HS-5 (cell line): ENCODE results near the gene CD19.
"Not testable (repeated sequence)": the region's sequence is repeated elsewhere in the genome, so short reads cannot be mapped to it uniquely, and the experiment has no call there.

Source experiments
- DNase-seq: peaks from one replicate; pipeline ENCODE4 v3.0.0-alpha.2; 2012; ENCODE audit warnings: low read depth

The CD19 gene

DNA sequence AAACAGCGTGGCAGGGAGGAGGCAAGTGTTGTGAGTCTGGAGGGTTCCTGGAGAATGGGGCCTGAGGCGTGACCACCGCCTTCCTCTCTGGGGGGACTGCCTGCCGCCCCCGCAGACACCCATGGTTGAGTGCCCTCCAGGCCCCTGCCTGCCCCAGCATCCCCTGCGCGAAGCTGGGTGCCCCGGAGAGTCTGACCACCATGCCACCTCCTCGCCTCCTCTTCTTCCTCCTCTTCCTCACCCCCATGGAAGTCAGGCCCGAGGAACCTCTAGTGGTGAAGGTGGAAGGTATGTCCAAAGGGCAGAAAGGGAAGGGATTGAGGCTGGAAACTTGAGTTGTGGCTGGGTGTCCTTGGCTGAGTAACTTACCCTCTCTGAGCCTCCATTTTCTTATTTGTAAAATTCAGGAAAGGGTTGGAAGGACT lies at the start of gene CD19:
Gene CD19, plus strand, starts transcription at position 171 of the 425 bp plus-strand sequence. Its CDS starts 30 bp downstream, at position 201.
- no peak for DNase-seq

- no peak for DNase-seq
These were observed 49.1 kb upstream of the CD19 start for GRCh38 chr16:28882551-28883160.

DNA sequence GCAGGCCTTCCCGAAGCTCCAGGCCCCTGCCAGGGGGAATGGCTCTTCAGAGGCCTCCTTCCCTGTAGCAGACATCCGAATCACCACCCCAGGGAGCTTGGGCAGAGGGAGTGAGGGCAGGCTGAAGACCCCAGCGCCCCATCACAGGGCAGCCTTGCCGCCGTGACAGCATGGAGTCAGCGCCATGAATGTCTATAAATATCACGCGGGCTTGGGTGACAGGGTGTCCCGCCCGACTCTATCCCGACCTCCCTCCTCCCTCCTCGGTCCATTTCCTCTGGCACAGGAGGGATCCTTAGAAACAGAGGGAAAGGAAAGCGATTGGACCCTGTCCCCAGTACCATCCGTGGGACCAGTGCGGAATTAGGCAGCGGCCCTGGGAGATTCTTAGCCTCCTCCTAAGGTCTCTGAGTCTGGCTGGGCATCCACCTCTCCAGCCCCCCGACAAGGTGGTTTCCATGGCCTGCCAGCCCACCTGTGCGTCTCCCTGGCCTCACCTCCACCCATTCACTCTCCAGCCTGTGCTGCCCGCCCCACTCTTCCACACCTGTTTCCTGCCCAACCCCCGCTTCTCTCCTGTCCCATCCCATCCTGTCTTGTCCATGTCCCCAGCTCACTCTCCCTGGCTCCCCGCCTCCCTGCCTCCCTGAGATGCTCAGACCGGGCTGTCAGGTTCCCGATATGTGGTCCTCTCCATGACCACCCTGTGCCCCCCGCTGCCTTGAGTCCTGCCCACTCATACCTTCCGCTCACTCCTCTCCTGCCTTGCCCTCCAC lies 48.4 kb upstream of the CD19 start:
- no peak for DNase-seq

- no peak for DNase-seq
These were observed 47.7 kb upstream of the CD19 start for GRCh38 chr16:28884045-28884444.

DNA sequence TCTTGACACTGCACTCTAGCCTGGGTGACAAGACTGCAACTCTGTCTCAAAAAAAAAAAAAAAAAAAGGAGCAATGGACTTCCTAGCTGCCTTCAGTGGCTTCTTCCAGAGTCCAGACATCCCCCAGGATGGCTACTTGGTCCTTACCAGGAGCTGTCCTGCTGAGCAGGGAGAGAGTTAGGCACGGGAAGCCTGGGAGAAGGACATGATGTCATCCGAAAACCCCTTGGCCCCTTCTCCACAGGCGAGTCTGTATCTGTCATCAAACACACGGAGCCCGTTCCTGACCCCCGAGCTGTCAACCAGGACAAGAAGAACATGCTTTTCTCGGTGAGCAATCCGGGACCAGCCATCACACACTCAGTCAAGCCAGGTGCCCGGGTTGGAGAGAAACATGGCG lies 44.8 kb upstream of the CD19 start:
- no peak for DNase-seq

GRCh38 chr16:28890355-28890754 lies 41.4 kb upstream of the CD19 start:
- not testable (repeated sequence) for DNase-seq

DNA sequence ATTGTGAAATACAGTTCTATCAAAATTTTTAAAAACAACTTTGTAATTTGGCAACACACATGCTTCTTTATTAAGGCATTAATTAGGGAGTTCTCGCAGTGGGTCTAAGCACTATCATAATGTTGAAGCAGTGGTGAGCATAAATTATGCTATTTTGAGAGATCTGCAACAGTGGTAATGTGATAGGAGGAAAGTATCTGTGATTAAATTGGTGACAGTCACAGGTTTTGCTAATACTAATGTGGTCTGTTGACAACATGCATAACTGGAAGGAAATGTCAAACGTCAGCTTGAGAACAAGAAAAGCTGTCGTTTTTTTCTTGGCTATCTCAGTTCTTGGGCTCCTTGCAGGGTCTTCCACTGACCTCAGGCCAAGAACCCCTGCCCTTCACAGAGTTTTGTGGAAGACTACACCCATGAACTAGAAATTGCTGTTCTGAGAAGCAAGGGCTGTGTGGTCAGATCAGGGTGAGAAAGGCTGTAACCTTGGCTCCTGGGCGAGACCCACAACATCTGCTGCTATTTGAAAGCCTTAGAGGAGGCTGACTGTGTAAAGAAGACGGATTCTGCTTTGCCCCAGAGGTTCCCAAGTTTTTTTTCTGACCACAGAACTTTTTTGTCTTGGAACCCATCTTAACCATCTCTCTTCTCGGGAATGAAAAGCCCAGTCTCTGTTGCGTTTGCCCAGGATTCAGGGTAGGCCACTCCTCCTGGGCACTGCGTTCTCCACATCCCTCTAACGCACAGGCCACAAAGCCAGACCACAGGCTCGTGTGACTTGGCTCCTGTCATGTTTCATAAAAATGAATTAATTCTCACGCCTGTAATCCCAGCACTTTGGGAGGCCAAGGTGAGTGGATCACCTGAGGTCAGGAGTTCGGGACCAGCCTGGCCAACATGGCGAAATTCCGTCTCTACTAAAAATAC lies 39.5 kb upstream of the CD19 start:
- DNase-seq: no peak

- DNase-seq: no peak
These were observed 38.5 kb upstream of the CD19 start for GRCh38 chr16:28893291-28893690.

DNA sequence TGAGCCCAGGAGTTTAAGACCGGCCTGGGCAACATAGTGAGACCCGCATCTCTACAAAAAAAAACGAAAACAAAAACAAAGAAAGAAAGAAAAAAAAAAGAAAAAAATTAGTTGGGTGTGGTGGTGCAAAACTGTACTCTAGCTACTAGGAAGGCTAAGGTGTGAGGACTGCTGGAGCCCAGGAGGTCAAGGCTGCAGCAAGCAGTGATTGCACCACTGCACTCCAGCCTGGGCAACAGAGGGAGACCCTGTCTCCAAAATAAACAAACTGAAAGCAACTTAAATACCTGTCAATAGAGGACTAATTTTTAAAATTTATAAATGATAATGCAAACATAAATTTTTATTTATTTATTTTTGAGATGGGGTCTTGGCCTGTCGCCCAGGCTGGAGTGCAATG lies 36.2 kb upstream of the CD19 start:
- no peak for DNase-seq

GRCh38 chr16:28897826-28898225 lies 33.9 kb upstream of the CD19 start:
- DNase-seq: no peak

DNA sequence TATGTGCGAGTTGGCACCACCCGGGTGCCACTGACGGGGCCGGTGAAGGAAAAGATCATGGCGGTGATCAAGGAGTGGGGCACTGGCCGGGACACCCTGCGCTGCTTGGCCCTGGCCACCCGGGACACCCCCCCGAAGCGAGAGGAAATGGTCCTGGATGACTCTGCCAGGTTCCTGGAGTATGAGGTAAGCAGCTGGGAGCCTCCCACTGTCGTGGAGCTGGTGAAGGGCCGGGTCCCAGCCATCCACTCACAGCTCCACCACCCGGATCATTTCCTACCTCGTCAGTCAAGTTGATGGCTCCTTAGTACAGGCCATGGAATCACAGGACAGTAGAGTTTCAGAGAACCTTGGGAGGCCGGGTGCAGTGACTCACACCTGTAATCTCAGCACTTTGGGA lies 33.5 kb upstream of the CD19 start:
- no peak for DNase-seq

GRCh38 chr16:28898942-28899341 lies 32.8 kb upstream of the CD19 start:
- DNase-seq: no peak

DNA sequence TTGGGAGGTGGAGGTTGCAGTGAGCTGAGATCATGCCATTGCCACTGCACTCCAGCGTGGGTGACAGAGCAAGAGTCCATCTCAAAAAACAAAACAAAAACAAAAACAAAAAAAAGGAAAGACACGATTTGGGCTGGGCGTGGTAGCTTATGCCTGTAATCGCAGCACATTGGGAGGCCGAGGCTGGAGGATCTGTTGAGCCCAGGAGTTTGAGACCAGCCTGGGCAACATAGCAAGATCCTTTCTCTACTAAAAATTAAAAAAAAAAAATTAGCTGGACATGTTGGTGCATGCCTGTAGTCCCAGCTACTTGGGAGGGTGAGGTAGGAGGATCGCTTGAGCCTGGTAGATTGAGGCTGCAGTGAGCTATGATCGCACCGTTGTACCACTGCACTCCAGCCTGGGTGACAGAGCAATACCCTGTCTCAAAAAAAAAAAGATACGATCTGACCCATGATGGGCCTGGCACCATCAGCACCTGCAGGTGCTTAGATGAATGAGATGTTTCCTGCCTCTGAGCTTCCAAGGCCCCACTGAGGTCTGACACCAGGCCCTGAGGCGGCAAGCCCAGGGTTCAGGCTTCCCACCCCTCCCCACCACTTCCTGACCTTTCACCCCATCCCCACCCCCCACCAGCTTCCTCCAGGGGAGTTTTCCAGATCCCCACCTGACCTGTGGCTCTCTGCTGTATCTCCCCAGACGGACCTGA lies 31.7 kb upstream of the CD19 start:
- no peak for DNase-seq

DNA sequence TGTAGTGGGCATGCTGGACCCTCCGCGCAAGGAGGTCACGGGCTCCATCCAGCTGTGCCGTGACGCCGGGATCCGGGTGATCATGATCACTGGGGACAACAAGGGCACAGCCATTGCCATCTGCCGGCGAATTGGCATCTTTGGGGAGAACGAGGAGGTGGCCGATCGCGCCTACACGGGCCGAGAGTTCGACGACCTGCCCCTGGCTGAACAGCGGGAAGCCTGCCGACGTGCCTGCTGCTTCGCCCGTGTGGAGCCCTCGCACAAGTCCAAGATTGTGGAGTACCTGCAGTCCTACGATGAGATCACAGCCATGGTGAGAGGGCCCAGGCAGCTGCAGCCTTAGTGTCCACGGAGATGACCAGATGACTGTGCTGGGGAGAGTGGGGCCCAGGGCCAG lies 31.2 kb upstream of the CD19 start:
- DNase-seq: no peak

DNA sequence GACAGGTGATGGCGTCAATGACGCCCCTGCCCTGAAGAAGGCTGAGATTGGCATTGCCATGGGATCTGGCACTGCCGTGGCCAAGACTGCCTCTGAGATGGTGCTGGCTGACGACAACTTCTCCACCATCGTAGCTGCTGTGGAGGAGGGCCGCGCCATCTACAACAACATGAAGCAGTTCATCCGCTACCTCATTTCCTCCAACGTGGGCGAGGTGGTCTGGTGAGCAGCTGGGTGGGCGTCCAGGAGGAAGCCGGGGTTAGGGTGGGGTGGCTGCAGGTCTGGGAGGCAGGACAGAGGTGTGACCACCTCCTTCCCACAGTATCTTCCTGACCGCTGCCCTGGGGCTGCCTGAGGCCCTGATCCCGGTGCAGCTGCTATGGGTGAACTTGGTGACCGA lies 29.9 kb upstream of the CD19 start:
- no peak for DNase-seq

GRCh38 chr16:28902909-28903308 lies 28.9 kb upstream of the CD19 start:
- no peak for DNase-seq

DNA sequence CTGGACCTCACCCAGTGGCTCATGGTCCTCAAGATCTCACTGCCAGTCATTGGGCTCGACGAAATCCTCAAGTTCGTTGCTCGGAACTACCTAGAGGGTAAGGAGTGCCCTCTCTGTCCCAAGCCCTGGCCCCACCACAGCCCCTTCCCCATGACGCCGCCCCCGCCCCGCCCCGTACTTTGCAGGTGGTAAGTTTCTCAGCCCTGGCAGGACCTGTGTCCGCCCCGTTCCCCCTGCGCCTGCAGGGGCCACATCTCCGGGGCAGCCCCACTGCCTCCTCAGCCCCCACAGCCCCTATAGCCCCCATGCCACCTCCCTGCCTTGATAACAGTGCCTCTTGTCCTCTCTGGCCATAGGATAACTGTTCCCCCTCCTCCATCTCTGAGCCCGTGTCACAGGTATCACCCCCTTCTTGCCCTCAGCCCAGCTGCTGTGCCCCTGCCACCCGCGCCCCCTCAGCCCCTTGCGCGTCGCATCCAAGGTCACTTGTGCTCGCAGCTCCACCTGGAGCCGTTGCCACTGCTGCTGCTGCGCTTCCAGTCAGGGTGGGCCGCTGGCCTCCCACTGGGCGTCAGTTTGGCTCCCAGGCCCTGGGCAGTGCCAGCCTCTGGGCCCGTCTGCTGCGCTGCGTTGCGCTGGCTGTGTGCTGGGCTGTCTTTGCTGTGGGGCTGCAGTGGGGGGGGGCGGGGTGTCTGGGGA lies 28.3 kb upstream of the CD19 start:
- DNase-seq: no peak

- no peak for DNase-seq
These were observed 27.4 kb upstream of the CD19 start for GRCh38 chr16:28904363-28904762.

DNA sequence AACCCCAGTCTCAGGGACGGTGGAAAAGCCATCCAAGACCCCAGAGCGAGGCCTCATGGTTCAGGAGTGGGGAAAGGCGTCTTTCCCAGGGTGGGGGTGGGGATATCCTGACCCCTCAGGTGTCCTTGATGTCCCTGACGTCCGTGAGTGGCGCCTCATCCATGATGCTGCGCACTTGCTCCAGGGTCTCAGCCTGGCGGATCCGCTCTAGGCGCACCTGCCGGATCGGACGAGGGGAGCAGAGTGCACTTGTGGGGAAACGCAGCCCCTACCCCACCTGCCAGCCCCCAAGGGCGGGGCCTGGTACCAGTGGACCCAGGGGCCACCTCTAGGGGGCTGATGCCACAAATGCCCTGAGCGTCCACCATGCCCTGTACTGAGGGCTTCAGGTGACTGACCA lies 26.9 kb upstream of the CD19 start:
- no peak for DNase-seq

- DNase-seq: no peak
These were observed 26.5 kb upstream of the CD19 start for GRCh38 chr16:28905229-28905754.

- DNase-seq: no peak
These were observed 25.9 kb upstream of the CD19 start for GRCh38 chr16:28905800-28906372.
